Fibroblast of mammary gland (primary cell): Measurements from ENCODE around the gene INSYN2B.

Source experiments
- DNase-seq: peaks from one replicate; pipeline ENCODE4 v3.0.0-alpha.2; 2010; ENCODE audit warnings: low read depth
- H3K4me3 ChIP-seq: 2 replicates; pipeline ENCODE4 v1.5.1; 2011; ENCODE audit warnings: low read depth, mild to moderate bottlenecking, low read length, moderate library complexity; ENCODE audit not compliant: control insufficient read depth
- TF ChIP-seq, protein P1 (sequence below): conservative IDR thresholded peaks from 2 replicates; pipeline ENCODE4 v1.5.1; 2011; ENCODE audit warnings: low read depth, low read length, inconsistent platforms; ENCODE audit not compliant: control insufficient read depth, insufficient read depth

Gene INSYN2B

DNA sequence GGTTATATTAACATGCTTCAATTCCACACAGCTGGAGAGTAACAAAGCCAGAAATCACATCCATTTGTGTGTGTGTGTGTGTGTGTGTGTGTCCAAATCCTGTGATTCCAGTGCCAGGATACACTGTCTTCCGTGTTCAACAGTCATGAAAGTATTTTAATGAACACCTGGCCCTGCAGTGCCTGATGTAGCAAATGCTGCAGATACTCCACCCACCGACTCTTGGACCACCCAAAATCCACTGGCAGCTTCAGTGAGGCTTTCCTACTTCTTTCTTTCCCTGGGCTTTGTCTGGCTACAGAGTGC, 13.1 kb upstream of the INSYN2B start:
- DNase-seq = no peak
- no peak overlapping the region for H3K4me3 ChIP-seq
- TF ChIP-seq, protein P1, sequence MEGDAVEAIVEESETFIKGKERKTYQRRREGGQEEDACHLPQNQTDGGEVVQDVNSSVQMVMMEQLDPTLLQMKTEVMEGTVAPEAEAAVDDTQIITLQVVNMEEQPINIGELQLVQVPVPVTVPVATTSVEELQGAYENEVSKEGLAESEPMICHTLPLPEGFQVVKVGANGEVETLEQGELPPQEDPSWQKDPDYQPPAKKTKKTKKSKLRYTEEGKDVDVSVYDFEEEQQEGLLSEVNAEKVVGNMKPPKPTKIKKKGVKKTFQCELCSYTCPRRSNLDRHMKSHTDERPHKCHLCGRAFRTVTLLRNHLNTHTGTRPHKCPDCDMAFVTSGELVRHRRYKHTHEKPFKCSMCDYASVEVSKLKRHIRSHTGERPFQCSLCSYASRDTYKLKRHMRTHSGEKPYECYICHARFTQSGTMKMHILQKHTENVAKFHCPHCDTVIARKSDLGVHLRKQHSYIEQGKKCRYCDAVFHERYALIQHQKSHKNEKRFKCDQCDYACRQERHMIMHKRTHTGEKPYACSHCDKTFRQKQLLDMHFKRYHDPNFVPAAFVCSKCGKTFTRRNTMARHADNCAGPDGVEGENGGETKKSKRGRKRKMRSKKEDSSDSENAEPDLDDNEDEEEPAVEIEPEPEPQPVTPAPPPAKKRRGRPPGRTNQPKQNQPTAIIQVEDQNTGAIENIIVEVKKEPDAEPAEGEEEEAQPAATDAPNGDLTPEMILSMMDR = no peak

- no peak overlapping the region for H3K4me3 ChIP-seq
- no peak for DNase-seq
- TF ChIP-seq, protein P1 = no peak
Measured at GRCh38 chr5:169992789-169993484, 12.6 kb upstream of the INSYN2B start.

DNA sequence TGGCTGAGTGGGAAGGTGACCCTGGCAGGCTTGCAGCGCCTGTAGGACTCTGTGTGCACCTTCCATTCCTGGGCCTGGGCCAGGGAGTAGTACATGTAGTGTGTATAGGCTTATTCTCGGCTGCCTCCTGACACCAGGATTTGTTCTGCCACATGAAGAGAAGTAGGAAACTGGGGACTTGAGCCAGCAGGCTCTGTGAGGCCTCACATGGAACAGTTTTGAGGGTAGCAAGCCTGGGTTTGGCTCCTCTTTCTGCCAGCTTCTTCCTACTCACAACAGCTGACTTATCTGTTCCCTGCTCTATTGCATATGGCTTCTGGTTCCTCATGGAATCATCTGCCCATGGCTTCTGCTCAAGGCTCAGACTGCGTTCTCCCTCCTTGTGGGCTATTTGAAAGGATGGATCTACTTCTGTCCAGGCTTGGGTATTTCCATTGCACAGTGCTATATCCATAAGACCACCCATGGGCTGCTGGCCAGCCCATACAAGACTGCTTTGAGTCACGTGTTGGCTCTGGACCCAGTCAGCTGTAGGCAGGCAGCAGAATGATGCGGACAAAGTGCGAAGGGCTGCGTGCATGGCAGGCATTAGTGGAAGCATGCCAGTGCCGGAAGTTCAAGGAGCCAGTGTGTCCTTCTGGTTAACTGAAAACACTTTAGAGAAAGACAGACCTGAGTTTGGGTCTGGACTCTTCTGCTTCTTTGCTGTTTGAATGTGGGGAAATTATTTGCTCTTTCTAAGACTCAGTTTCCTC, 11.0 kb upstream of the INSYN2B start:
- H3K4me3 ChIP-seq = no peak overlapping the region
- DNase-seq = no peak
- TF ChIP-seq, protein P1 = no peak

DNA sequence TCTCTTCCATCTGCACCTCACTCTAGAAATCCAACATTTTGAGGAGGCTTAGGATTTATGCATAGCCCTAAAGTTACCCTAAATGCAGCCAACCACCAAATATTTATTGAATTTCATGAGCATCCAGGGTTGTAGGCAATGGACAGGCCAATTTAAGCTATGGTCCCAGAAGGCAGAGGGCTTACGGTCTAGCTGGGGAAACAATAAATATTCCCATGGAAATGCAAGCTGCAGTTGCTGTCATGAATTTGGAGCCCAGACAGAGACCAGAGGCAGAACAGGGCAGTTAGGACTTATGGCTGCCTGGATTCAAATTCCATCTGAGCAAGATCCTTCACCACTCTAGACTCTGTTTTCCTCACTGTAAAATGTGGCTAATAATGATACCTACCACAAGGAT, 9.1 kb upstream of the INSYN2B start:
- DNase-seq = no peak
- TF ChIP-seq, protein P1 = no peak
- no peak overlapping the region for H3K4me3 ChIP-seq

DNA sequence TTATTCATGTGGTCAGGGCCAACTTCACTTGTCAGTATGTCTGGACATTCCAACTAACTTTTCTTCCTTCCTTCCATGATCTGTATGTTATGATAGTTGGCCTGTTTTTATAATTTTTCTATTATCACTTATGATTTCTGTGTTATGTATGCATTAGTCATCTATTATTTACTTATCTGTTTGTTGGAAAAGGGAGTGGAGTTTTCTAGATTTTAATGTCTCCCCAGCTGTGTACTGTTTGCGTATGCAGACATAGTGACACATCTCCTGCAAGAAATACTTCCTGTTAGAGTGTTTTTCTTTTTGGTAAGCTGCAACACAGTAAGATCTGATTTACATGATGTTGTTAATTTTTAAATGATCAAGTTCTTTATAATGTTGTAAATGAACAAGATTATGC, 8.7 kb upstream of the INSYN2B start:
- TF ChIP-seq, protein P1 = no peak
- DNase-seq = no peak
- no peak overlapping the region for H3K4me3 ChIP-seq

GRCh38 chr5:169988206-169988605, 7.9 kb upstream of the INSYN2B start:
- no peak overlapping the region for H3K4me3 ChIP-seq
- no peak for DNase-seq
- TF ChIP-seq, protein P1 = no peak
